Astrocyte of the spinal cord (primary cell): Measurements from ENCODE around the gene NADSYN1.

ENCODE experiments used
- DNase-seq: peaks from one replicate; pipeline ENCODE4 v3.0.0; 2011; ENCODE audit warnings: low read depth, low spot score
- H3K4me3 ChIP-seq: 2 replicates; pipeline ENCODE4 v1.5.1; 2011; ENCODE audit warnings: low read depth, mild to moderate bottlenecking, low read length, moderate library complexity
- in situ Hi-C: cut with HindIII; loops from 2 replicates; pipeline ENCODE4 v1.10.0; 2017; ENCODE audit warnings: low sequenced_read_pairs
- TF ChIP-seq, protein P1 (sequence below): IDR thresholded peaks from 2 replicates; pipeline ENCODE4 v1.5.1; 2012; ENCODE audit warnings: low read depth, mild to moderate bottlenecking, low read length, inconsistent platforms

NADSYN1 gene

DNA sequence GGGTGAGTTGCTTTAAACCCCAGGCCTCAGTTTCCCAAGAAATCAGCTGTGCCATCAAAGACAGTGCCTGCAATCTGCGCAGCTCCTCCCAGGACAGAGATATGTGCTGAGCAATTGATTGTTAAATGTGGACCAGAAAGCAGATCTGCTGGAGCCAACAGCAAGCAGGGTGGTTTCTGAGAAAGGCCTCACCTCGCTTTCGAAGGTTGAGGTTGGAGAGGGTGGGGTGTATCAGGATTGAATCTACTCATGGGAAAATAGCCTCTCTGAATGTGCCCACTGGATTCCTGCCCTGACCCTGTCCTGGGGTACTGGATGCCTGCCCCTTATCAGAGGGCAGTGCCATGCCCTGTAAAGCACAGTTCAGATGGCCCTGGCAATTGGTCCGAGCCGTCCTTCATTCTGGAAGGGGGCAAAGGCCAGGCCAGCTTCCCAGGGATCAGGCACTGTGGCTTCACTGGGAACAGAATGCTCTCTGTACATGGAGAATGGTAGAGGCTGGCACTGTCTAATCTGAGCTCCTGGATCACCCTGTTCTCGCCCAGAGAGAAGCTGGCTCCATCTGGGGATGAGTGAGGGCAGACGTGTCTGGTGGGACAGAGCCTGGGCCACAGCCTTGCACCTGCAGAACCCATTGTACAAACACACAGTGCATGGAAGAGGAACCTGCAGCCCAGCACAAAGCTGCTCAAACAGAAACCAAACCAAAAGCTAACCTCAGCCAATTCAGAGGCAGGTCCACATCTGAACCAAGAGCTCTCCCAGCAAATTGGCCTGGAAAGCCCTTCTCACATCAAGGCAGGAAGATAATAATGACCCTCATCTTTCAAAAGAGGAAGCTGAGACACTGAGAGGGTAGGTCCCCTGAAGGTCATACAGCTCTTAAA, 20.0 kb upstream of the NADSYN1 start:
- in situ Hi-C loops: no loop called here
- no peak for DNase-seq
- TF ChIP-seq, protein P1, sequence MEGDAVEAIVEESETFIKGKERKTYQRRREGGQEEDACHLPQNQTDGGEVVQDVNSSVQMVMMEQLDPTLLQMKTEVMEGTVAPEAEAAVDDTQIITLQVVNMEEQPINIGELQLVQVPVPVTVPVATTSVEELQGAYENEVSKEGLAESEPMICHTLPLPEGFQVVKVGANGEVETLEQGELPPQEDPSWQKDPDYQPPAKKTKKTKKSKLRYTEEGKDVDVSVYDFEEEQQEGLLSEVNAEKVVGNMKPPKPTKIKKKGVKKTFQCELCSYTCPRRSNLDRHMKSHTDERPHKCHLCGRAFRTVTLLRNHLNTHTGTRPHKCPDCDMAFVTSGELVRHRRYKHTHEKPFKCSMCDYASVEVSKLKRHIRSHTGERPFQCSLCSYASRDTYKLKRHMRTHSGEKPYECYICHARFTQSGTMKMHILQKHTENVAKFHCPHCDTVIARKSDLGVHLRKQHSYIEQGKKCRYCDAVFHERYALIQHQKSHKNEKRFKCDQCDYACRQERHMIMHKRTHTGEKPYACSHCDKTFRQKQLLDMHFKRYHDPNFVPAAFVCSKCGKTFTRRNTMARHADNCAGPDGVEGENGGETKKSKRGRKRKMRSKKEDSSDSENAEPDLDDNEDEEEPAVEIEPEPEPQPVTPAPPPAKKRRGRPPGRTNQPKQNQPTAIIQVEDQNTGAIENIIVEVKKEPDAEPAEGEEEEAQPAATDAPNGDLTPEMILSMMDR: no peak
- H3K4me3 ChIP-seq: no peak overlapping the region

DNA sequence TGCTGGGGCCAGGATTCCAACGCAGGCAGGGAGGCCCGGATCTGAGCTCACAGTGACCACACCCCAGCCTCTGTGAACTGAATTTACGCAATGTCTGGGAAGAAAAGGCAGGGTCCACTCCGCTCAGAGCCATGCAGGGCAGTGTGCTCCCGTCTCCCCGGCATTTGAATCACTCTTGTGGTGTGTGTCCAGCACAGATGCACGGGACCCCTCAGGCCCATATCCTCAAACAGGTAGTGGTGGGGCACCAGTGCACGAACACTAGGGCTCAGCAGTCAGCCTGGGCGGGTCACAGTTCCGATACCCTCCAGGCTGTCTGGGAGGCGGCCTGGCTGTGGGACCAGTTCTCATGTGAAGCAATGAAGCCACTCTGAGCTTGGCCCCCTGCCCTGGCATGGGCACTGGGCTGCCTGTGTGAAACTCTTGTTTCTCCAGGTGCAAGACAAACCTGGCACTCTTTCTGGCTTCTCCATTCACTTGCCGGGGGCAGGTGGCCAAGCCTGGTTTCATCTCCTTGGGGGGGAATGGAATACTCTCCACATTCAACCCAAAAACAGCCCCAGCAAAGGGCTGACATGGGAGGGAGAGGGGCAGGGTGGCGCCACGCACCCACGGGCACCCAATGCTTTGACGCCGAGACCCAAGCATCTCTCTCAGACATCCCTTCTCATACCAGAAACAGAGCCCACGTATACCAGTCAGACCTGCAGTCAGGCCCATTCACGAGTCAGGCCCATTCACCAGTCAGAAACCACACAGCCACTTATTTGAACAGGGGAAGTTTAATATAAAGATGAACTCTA, 19.2 kb upstream of the NADSYN1 start:
- no peak for DNase-seq
- H3K4me3 ChIP-seq: no peak overlapping the region
- TF ChIP-seq, protein P1: no peak
- in situ Hi-C loops: no loop called here

DNA sequence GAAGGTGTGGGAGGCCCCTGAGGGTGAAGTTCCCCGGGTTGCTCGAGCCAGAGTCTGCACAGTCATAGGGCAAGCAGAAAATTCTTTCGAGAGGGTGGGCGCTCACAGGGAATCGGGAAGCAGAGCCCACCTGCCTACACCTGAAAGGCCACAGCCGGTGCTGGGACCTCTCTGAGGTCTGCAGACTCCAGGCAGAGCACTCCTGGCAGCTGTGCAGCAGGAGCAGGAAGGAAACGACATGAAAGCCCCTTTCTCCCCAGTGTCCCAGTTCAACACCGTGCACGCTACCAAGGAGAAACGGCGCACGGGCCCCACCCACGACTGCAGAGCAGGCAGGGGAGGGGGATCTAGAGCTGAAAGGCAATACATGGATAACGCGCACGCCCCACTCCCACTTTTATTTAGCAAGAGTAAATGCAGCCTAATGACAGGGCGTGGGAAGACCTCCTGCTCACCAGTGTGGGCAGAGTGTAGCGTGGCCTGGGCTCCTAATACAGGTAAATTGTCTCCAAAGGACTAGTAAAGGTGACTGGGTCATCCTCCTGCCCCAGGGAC, 18.4 kb upstream of the NADSYN1 start:
- in situ Hi-C loops: no loop called here
- TF ChIP-seq, protein P1: no peak
- DNase-seq: no peak
- H3K4me3 ChIP-seq: no peak overlapping the region

GRCh38 chr11:71435278-71435951, 17.6 kb upstream of the NADSYN1 start:
- DNase-seq: no peak
- in situ Hi-C loops: no loop called here
- H3K4me3 ChIP-seq: no peak overlapping the region
- TF ChIP-seq, protein P1: no peak

DNA sequence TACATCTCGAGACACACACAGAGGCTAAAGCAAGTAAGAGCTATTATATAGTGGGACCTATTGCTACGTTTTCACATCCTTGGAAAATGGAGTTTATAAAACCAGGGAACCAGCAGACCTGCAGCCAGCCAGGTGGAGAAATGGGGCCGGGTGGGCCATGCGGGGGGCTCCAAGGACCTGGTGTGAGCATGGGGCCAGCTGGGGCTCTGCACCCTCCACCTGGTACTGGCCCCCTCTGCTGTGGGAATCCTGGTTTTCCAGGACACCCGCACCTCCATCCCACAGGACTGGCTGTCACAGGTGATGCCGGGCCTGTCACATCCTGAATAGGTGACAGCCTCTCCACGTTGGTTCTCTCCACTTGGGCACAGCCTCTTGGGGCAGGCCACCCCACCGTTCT, 16.1 kb upstream of the NADSYN1 start:
- no peak overlapping the region for H3K4me3 ChIP-seq
- in situ Hi-C loops: no loop called here
- TF ChIP-seq, protein P1: no peak
- no peak for DNase-seq

GRCh38 chr11:71437399-71437798, 15.6 kb upstream of the NADSYN1 start:
- DNase-seq: no peak
- H3K4me3 ChIP-seq: no peak overlapping the region
- TF ChIP-seq, protein P1: no peak
- in situ Hi-C loops: no loop called here
